ENCODE data around the gene HTRA2. TPM values are rescaled to one million over a fixed set of nuclear protein-coding genes. Genes with fewer than 3 reads are reported as not detected.
"Not testable (repeated sequence)": the region's sequence is repeated elsewhere in the genome, so short reads cannot be mapped to it uniquely, and the experiment has no call there.

Gene HTRA2
- total RNA-seq, 1 donor from 2014 or later: 17.9 TPM

DNA sequence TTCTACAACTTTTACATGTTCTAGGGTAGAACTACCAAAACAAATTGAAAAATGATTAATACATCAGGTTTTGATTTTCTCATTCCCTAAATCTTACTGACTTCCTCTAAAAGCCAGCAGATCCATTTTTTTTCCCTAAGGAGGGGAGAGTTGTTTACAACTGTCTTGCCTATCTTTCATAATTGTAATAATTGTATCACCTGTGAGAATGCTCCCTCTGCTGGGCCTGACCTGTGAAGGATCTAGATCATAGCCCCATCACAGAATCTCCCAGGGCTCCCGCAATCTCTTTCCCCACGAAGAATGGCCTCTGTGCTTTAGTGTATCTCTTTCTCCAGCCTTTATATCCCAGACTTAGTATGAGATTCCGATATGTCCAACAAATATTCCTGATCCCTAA, 14.9 kb downstream of the HTRA2 start:
- ATAC-seq: no peak

- no peak for ATAC-seq
These were observed 16.3 kb downstream of the HTRA2 start for GRCh38 chr2:74546004-74546403.

DNA sequence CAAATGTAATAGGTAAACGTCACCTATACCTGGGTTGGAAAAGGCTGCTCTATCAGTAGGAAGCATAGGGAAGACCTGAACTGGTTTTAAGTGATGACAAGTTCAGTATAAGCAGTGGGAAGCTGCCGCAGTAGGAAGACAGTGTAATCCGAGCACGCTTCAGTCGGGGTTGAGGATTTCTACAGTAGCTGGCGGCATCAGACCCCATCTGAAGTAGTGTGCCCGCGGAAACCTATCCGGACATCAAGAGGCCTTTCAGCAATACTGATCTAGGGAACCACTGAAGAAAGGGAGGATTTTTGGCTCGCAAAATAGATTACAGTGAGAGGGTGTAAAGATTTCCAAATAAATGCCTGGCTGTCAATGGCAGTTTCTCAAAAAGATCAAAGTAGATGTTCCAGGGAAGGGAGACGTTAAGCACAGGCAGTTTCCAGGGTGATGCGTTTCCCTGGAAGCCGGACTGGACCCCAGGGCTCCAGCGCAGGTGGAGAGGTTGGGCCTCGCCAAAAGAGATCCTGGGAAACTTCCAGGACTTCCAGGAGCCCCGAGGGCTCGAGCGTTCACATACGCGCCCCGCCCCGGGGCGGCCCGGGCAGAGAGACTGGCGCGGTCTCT, 18.7 kb downstream of the HTRA2 start:
- no peak for ATAC-seq

GRCh38 chr2:74548900-74549826, 19.4 kb downstream of the HTRA2 start:
- peak; percentile 60 for ATAC-seq

- no peak for ATAC-seq
These were observed 20.5 kb downstream of the HTRA2 start for GRCh38 chr2:74550231-74550630.

- no peak for ATAC-seq
These were observed 21.8 kb downstream of the HTRA2 start for GRCh38 chr2:74551530-74551929.

DNA sequence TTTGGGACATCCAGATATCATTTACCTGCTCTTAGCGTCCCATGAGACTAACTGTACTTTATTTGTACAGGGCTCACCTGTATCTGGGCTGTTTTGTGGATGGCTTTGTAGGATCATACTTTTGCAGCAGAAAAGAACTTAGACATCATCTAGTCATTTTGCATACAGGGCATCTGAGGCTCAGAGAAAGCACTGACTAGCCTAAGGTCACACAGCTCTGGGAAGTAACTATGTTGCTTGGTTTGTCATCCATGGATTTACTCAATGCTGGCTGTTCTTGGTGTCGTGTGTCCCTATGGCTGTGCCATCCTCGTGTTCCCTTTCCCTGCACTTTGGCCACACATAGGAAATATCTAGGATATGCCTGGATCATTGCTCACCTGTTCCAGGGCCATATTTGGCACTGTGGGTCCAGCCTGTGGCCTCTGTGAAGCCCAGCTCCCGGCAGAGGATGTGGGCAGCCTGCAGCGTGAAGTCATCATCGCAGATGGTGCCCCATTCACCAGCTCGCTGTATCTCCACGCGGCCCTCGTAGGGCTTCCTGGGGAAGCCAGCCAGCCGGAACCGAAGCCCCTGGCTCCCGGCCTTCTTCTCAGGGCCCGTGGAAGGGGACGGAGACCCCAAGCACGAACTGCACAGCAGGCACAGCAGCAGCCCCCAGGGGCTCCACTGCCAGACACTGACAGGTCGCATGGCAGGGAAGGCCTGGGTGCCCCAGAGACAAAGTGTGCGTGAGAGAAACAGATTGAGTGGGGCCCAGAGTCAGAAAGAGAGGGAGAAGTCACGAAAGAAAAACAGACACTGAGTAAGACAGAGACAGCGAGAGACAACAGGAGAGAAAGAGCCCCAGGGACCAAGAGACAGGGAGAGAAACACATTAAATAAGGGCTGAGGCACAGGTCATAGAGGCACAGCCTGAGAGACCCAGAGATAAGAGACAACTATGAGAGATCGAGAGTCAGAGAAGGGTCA, 22.5 kb downstream of the HTRA2 start:
- ATAC-seq: no peak

GRCh38 chr2:74552914-74553811, 23.4 kb downstream of the HTRA2 start:
- no peak for ATAC-seq

DNA sequence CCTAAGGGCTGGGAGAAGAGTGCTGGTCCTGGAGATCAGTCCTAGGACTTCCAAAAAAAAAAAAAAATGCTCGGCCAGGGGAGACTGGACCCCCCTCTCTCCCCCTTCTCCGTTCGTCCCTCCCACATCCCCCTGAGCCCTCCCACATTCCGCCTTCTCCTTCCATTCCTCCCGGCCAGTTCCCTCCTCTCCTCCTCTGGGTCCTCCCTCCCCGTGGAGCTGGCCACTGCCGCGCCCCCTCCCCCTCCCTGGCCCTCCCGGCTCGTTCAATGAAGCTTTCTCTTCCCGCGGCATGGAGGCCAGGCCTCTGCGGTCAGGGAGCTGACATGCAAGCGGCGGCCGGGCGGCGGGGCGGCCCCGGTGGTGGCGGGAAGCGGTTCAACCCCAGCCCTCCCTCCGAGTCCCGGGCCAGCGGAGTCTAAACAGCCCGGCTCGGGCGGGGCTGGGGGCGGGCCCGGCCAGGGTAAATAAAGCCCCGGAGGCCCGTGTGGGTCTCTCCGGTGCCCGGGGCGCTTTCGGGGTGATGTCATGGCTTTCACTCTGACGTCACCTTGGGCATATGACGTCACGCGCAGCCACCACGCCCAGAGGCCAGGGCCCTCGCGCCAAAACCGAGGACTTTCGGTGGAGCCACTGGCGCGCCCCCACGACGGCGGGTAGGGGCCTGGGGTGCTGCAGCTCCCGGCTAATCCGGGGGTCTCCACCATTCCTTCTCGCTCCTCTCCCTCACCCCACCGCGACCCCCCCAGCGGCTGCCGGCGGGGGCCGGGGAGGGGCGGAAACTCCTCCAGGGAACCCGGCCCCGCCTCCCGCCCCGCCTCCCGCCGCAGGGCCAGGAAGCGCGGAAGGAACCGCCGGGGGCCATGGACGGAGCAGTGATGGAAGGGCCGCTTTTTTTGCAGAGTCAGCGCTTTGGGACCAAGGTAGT, 24.4 kb downstream of the HTRA2 start, which contains the start of the genes DOK1 and LOXL3:
TSS of gene DOK1 (plus strand) at position 829 of the 928 bp plus-strand sequence. CDS start at position 864, 35 bp downstream.
TSS of gene LOXL3 (minus strand) at position 51 of the 928 bp plus-strand sequence. CDS start 1,308 bp downstream, outside the sequence.
- peak; percentile 58 for ATAC-seq

GRCh38 chr2:74554820-74555531, 25.2 kb downstream of the HTRA2 start:
- ATAC-seq: peak; percentile 41

GRCh38 chr2:74555610-74556103, 25.9 kb downstream of the HTRA2 start:
- no peak for ATAC-seq

DNA sequence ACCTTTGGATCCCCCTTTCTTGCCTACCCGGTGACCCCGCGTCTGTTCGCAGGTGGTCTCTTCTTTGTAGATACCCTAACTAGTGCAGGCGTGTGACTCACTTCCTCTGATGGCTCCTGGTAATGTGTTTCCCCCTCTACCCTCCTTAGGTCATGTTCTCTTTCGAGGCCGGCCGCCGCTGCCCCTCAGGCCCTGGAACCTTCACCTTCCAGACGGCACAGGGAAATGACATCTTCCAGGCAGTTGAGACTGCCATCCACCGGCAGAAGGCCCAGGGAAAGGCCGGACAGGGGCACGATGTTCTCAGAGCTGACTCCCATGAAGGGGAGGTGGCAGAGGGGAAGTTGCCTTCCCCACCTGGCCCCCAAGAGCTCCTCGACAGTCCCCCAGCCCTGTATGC, 26.4 kb downstream of the HTRA2 start:
- no peak for ATAC-seq

GRCh38 chr2:74556831-74557370, 27.2 kb downstream of the HTRA2 start:
- no peak for ATAC-seq

DNA sequence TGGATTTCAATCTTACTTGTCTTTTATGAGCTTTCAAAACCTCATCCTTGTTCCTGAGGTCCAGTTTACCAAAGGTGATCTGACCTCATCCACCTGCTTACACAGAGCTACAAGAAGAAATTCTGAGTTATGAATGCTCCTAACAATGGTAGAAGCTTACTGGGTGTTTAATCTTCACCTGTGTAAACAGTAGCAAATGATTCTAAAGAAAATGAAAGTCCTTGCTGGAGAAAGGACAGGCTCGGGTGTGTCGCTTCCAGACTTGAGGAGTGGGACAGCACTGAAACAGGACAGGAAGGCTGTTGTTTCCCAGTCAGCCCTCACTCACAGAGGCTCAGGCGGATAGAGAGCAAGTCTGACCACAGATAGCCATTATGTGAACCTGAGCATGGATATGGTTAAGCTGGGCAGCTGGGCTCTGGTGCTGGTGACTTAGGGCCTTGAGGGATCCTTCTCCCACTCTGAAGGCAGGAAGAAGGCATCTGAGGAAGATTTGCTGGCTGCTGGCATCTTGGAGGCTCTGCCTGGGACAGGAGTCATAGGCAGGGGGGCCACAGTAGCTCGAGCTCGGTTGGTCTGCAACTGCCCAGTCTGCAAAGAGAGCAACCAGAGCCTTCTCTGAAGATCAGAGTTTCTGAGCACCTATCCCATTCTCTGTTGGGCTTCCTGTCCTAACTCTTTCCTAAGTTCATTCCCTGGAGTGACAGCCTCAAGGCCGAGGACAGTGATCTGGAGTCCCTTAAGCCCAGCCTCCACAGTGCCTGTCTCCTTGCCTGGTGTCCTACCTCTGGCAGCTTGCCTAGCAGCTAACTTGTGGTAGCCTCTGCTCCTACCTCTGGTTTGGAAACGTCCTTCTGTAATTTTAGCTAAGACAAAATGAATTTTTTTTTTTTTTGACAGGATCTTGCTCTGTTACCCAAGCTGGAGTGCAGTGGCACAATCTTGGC, 28.8 kb downstream of the HTRA2 start:
- ATAC-seq: no peak

- no peak for ATAC-seq
These were observed 30.2 kb downstream of the HTRA2 start for GRCh38 chr2:74559912-74560311.

- ATAC-seq: no peak
These were observed 30.9 kb downstream of the HTRA2 start for GRCh38 chr2:74560591-74560990.

DNA sequence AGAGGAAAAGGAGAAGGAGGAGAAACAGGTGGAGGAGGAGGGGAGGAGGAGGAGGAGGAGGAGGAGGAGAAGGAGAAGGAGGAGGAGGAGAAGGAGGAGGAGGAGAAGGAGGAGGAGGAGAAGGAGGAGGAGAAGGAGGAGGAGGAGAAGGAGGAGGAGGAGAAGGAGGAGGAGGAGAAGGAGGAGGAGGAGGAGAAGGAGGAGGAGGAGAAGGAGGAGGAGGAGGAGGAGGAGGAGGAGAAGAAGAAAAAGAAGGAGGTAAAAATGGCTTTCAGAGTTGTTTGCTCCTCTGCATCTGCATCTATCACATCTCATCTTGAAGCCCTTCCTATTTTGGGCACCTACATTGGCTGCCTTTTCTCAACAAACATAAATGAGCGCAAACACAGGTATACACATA, 31.3 kb downstream of the HTRA2 start:
- ATAC-seq: not testable (repeated sequence)
